ENCODE data around the gene ISX.

- TF ChIP-seq CTCF (IDR thresholded peaks at IDR 0.05; ENCODE audit: low read depth, low read length) (no peak), POLR2A (IDR thresholded peaks at IDR 0.05; ENCODE audit: extremely low read depth, insufficient read length) (no peak), MAX (IDR thresholded peaks at IDR 0.05; ENCODE audit: low read depth, low read length) (no peak), MYC (IDR thresholded peaks at IDR 0.05; ENCODE audit: low read depth, low read length) (no peak)
Measured at GRCh38 chr22:35071784-35072183, 5.8 kb downstream of the ISX start.

Measured in NB4 (cell line).